ENCODE results near the gene ABLIM1.

GRCh38 chr10:114481055-114481454, 177.0 kb downstream of the ABLIM1 start:
- TF ChIP-seq EZH2phosphoT487 (IDR thresholded peaks at IDR 0.05; ENCODE audit: low read length) (no peak), CTCF (IDR thresholded peaks at IDR 0.05; ENCODE audit: low read length) (no peak)

Data from MM.1S (cell line).